ENCODE measurements around the gene C1orf159. TPM values are rescaled to one million over a fixed set of nuclear protein-coding genes. Genes with fewer than 3 reads are reported as not detected.

C1orf159 gene
- total and polyA plus RNA-seq, 2 experiments from 2014 or later = 11.4 to 13.1 TPM

DNA sequence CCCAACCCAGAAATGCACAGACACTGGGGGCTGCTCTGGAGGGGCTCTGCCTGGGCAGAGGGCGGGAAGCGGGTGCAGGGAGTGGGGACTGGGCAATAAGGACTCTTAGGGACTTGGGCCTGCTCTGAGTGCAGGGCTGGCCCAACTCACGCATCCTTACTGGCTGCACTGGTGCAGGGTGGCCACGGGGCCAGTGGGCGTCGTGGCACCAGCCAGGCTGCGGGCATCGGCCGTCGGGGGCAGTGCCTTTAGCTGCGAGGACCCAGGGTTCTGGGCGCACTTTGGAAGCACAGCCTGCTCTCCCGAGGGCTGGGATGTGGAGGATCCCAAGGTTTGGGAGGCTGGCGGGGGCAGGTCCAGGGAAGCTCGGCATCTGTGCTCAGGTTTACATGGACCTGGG, 30.7 kb upstream of the C1orf159 start:
- Histone ChIP-seq H3K9me2 (ENCODE audit: insufficient read depth) (no peaks in the 10 kb centered on the region), H3K9ac (no peak overlapping the region), H3K36me3 (ENCODE audit: low read depth) (no peaks in the 10 kb centered on the region), H2AFZ (no peak overlapping the region), H4K20me1 (ENCODE audit: insufficient read depth) (no peaks in the 10 kb centered on the region), H3F3A (ENCODE audit: insufficient read depth) (no peaks in the 10 kb centered on the region), H3K4me3 (no peak overlapping the region), H3K4me2 (ENCODE audit: unreplicated experiment) (no peak overlapping the region), H3K27me3 (replicated peaks; ENCODE audit: insufficient read depth) (no peaks in the 10 kb centered on the region), H3K9me3 (ENCODE audit: low read depth) (no peaks in the 10 kb centered on the region), H3K4me1 (ENCODE audit: insufficient read depth) (no peaks in the 10 kb centered on the region), H3K27ac (no peak overlapping the region), H3K79me2 (ENCODE audit: insufficient read depth) (no peaks in the 10 kb centered on the region)
- no peak for DNase-seq
- TF ChIP-seq EZH2phosphoT487 (IDR thresholded peaks at IDR 0.05; ENCODE audit: insufficient read depth, low read depth) = no peak
- no peak for TF ChIP-seq EZH2 (IDR thresholded peaks at IDR 0.05; ENCODE audit: insufficient read depth, poor library complexity, severe bottlenecking)
- in situ Hi-C loops (cut with MboI) = no loop called here
- WGBS, 2 experiments (ENCODE audit: low coverage in 1 of 2, low lambda C conversion rate in 2 of 2, missing lambda C conversion rate in 2 of 2) = 89 to 90% methylated on average over 9 to 15 of the region's 15 CpGs

DNA sequence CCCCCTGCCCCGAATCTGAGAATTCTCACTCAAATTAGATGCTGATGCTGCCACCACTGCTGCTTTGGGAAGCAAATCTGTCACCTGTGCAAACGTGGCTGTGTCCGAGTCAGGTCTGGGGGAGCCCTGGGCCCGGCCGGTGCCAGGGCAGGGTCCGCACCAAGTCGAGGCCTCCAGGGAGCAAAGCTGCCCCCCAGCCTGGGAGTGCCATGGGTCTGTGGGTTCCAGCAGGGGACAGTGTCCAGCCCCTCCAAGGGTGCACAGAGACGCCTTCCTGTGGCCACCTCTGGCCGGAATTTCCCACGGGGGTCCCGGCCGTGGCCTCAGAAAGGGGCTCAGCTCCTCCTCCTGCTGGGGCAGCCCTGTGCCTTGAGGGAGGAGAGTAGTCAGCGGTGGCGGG, 30.1 kb upstream of the C1orf159 start:
- no peaks in the 10 kb centered on the region for H3K9me2 ChIP-seq (ENCODE audit: insufficient read depth)
- H4K20me1 ChIP-seq (ENCODE audit: insufficient read depth) = no peaks in the 10 kb centered on the region
- H3K79me2 ChIP-seq (ENCODE audit: insufficient read depth) = no peaks in the 10 kb centered on the region
- DNase-seq = no peak
- H3F3A ChIP-seq (ENCODE audit: insufficient read depth) = no peaks in the 10 kb centered on the region
- no peak overlapping the region for H3K4me2 ChIP-seq (ENCODE audit: unreplicated experiment)
- no peaks in the 10 kb centered on the region for H3K36me3 ChIP-seq (ENCODE audit: low read depth)
- no peaks in the 10 kb centered on the region for H3K4me1 ChIP-seq (ENCODE audit: insufficient read depth)
- no peaks in the 10 kb centered on the region for H3K27me3 ChIP-seq (replicated peaks; ENCODE audit: insufficient read depth)
- no peak for TF ChIP-seq EZH2phosphoT487 (IDR thresholded peaks at IDR 0.05; ENCODE audit: insufficient read depth, low read depth)
- no peak for TF ChIP-seq EZH2 (IDR thresholded peaks at IDR 0.05; ENCODE audit: insufficient read depth, poor library complexity, severe bottlenecking)
- H3K27ac ChIP-seq = no peak overlapping the region
- H2AFZ ChIP-seq = no peak overlapping the region
- no peak overlapping the region for H3K9ac ChIP-seq
- in situ Hi-C loops (cut with MboI) = no loop called here
- H3K9me3 ChIP-seq (ENCODE audit: low read depth) = no peaks in the 10 kb centered on the region
- no peak overlapping the region for H3K4me3 ChIP-seq
- 64 to 69% methylated on average over 13 to 14 of the region's 14 CpGs for WGBS, 2 experiments (ENCODE audit: low coverage in 1 of 2, low lambda C conversion rate in 2 of 2, missing lambda C conversion rate in 2 of 2)

DNA sequence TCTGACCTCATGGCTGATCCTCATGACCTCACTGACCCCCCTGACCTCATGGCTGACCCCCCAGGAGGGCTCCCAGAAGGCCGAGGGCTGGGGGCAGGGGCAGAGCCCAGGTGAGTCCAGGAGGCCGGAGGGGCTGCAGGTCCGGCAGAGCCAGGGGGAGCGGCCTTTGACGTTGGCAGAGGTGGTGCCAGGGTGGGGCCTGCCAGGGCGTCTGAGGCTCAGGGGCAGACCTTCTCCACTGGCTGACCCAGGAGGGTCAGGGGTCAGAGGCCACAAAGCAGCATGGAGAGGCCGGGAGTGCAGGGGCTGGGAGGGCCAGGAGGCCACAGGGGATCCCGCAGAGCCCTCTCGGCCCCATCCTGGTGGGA, 29.6 kb upstream of the C1orf159 start:
- in situ Hi-C loops (cut with MboI) = no loop called here
- TF ChIP-seq EZH2phosphoT487 (IDR thresholded peaks at IDR 0.05; ENCODE audit: insufficient read depth, low read depth) (no peak), EZH2 (IDR thresholded peaks at IDR 0.05; ENCODE audit: insufficient read depth, poor library complexity, severe bottlenecking) (no peak)

DNA sequence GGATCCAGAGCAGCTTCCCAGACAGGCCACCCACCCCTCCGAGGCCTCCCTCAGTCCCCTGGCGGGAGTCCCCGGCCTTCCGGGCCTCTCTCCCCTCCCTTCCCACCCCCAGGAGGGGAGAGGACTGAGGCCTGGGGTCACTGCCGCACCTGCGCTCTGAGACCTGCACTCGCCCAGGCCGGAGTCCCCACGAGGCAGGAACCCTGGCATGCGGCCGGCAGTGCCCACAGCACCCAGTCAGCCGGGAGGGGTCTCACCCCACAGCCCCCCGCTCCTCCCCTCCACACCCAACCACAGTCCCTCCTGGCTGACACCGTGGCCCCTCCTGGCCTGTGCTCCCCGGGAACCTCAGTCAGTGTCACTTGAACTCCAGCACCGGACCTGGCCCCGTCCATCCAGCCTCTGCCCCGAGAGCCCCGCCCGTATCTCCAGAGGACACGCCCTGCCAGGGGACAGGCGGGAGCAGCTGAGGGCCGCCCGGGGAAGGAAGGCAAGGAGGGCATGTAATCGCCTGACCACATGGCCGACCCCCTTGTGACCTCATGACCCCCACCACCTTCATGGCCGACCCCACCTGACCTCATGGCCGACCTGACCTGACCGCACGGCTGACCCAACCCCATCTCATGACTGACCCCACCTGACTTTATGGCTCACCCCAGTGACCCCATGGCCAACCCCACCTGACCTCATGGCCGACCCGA, 29.1 kb upstream of the C1orf159 start:
- Histone ChIP-seq H3K79me2 (ENCODE audit: insufficient read depth) (no peaks in the 10 kb centered on the region), H3K9me3 (ENCODE audit: low read depth) (no peaks in the 10 kb centered on the region), H4K20me1 (ENCODE audit: insufficient read depth) (no peaks in the 10 kb centered on the region), H3K36me3 (ENCODE audit: low read depth) (no peaks in the 10 kb centered on the region), H3K4me2 (ENCODE audit: unreplicated experiment) (no peak overlapping the region), H3K9me2 (ENCODE audit: insufficient read depth) (no peaks in the 10 kb centered on the region), H2AFZ (no peak overlapping the region), H3K9ac (no peak overlapping the region), H3K27me3 (replicated peaks; ENCODE audit: insufficient read depth) (no peaks in the 10 kb centered on the region), H3K27ac (no peak overlapping the region), H3F3A (ENCODE audit: insufficient read depth) (no peaks in the 10 kb centered on the region), H3K4me3 (no peak overlapping the region), H3K4me1 (ENCODE audit: insufficient read depth) (no peaks in the 10 kb centered on the region)
- in situ Hi-C loops (cut with MboI) = no loop called here
- DNase-seq = no peak
- WGBS, 2 experiments (ENCODE audit: low coverage in 1 of 2, low lambda C conversion rate in 2 of 2, missing lambda C conversion rate in 2 of 2) = 58 to 63% methylated on average over 10 to 31 of the region's 32 CpGs
- TF ChIP-seq EZH2 (IDR thresholded peaks at IDR 0.05; ENCODE audit: insufficient read depth, poor library complexity, severe bottlenecking) (no peak), EZH2phosphoT487 (IDR thresholded peaks at IDR 0.05; ENCODE audit: insufficient read depth, low read depth) (no peak)

More for the DNA sequence above, 29.6 kb upstream of the C1orf159 start:
- H3K9me2 ChIP-seq (ENCODE audit: insufficient read depth) = no peaks in the 10 kb centered on the region
- no peak overlapping the region for H3K27ac ChIP-seq
- WGBS, 2 experiments (ENCODE audit: low coverage in 1 of 2, low lambda C conversion rate in 2 of 2, missing lambda C conversion rate in 2 of 2) = 75% methylated on average over 8 to 9 of the region's 9 CpGs
- H3K9ac ChIP-seq = no peak overlapping the region
- no peaks in the 10 kb centered on the region for H4K20me1 ChIP-seq (ENCODE audit: insufficient read depth)
- no peaks in the 10 kb centered on the region for H3K4me1 ChIP-seq (ENCODE audit: insufficient read depth)
- no peak for DNase-seq
- H2AFZ ChIP-seq = no peak overlapping the region
- H3K36me3 ChIP-seq (ENCODE audit: low read depth) = no peaks in the 10 kb centered on the region
- H3K79me2 ChIP-seq (ENCODE audit: insufficient read depth) = no peaks in the 10 kb centered on the region
- no peak overlapping the region for H3K4me3 ChIP-seq
- no peaks in the 10 kb centered on the region for H3F3A ChIP-seq (ENCODE audit: insufficient read depth)
- no peaks in the 10 kb centered on the region for H3K9me3 ChIP-seq (ENCODE audit: low read depth)
- no peak overlapping the region for H3K4me2 ChIP-seq (ENCODE audit: unreplicated experiment)
- H3K27me3 ChIP-seq (replicated peaks; ENCODE audit: insufficient read depth) = no peaks in the 10 kb centered on the region
